ENCODE data around the gene COL28A1.

The COL28A1 gene

GRCh38 chr7:7539152-7539551, 3.5 kb upstream of the COL28A1 start:
- Histone ChIP-seq H3K4me3 (ENCODE audit: low read length) (no peak overlapping the region), H3K27ac (ENCODE audit: low read length) (no peak overlapping the region), H3K9ac (ENCODE audit: low read length) (no peak overlapping the region), H3K9me3 (ENCODE audit: insufficient read depth, low read length) (no peaks in the 10 kb centered on the region), H3K4me1 (ENCODE audit: low read length) (no peaks in the 10 kb centered on the region), H3K79me2 (ENCODE audit: low read length) (no peaks in the 10 kb centered on the region), H3K36me3 (replicated peaks; ENCODE audit: low read depth, low read length) (no peaks in the 10 kb centered on the region), H4K20me1 (ENCODE audit: insufficient read depth, low read length) (no peaks in the 10 kb centered on the region), H3K4me2 (ENCODE audit: low read length) (no peak overlapping the region), H3K27me3 (ENCODE audit: low read depth, low read length) (no peaks in the 10 kb centered on the region), H2AFZ (ENCODE audit: low read depth, low read length) (no peak overlapping the region)
- TF ChIP-seq EZH2phosphoT487 (IDR thresholded peaks at IDR 0.05; ENCODE audit: low read depth): no peak
- no peak for TF ChIP-seq CTCF (IDR thresholded peaks at IDR 0.05; ENCODE audit: low read depth, low read length)

- Histone ChIP-seq H3K4me3 (ENCODE audit: low read length) (no peak overlapping the region), H4K20me1 (ENCODE audit: insufficient read depth, low read length) (no peaks in the 10 kb centered on the region)
These were observed 2.0 kb upstream of the COL28A1 start for GRCh38 chr7:7537711-7538110.

GRCh38 chr7:7536396-7537019, 835 bp upstream of the COL28A1 start:
- Histone ChIP-seq H3K4me1 (ENCODE audit: low read length) (no peaks in the 10 kb centered on the region), H3K27ac (ENCODE audit: low read length) (no peak overlapping the region), H3K9ac (ENCODE audit: low read length) (no peak overlapping the region), H4K20me1 (ENCODE audit: insufficient read depth, low read length) (no peaks in the 10 kb centered on the region), H3K79me2 (ENCODE audit: low read length) (no peaks in the 10 kb centered on the region), H2AFZ (ENCODE audit: low read depth, low read length) (no peak overlapping the region), H3K27me3 (ENCODE audit: low read depth, low read length) (no peaks in the 10 kb centered on the region), H3K9me3 (ENCODE audit: insufficient read depth, low read length) (no peaks in the 10 kb centered on the region), H3K36me3 (replicated peaks; ENCODE audit: low read depth, low read length) (no peaks in the 10 kb centered on the region), H3K4me2 (ENCODE audit: low read length) (no peak overlapping the region), H3K4me3 (ENCODE audit: low read length) (no peak overlapping the region)
- no peak for TF ChIP-seq CTCF (IDR thresholded peaks at IDR 0.05; ENCODE audit: low read depth, low read length)
- TF ChIP-seq EZH2phosphoT487 (IDR thresholded peaks at IDR 0.05; ENCODE audit: low read depth): no peak

More at GRCh38 chr7:7537711-7538110, 2.0 kb upstream of the COL28A1 start:
- Histone ChIP-seq H2AFZ (ENCODE audit: low read depth, low read length) (no peak overlapping the region), H3K27me3 (ENCODE audit: low read depth, low read length) (no peaks in the 10 kb centered on the region), H3K4me1 (ENCODE audit: low read length) (no peaks in the 10 kb centered on the region), H3K79me2 (ENCODE audit: low read length) (no peaks in the 10 kb centered on the region), H3K27ac (ENCODE audit: low read length) (no peak overlapping the region), H3K9ac (ENCODE audit: low read length) (no peak overlapping the region), H3K9me3 (ENCODE audit: insufficient read depth, low read length) (no peaks in the 10 kb centered on the region), H3K4me2 (ENCODE audit: low read length) (no peak overlapping the region), H3K36me3 (replicated peaks; ENCODE audit: low read depth, low read length) (no peaks in the 10 kb centered on the region)
- no peak for TF ChIP-seq CTCF (IDR thresholded peaks at IDR 0.05; ENCODE audit: low read depth, low read length)
- no peak for TF ChIP-seq EZH2phosphoT487 (IDR thresholded peaks at IDR 0.05; ENCODE audit: low read depth)

- TF ChIP-seq CTCF (IDR thresholded peaks at IDR 0.05; ENCODE audit: low read depth, low read length) (no peak), EZH2phosphoT487 (IDR thresholded peaks at IDR 0.05; ENCODE audit: low read depth) (no peak)
- H3K27ac ChIP-seq (ENCODE audit: low read length): no peak overlapping the region
- no peak overlapping the region for H3K4me2 ChIP-seq (ENCODE audit: low read length)
- no peak overlapping the region for H3K9ac ChIP-seq (ENCODE audit: low read length)
- no peaks in the 10 kb centered on the region for H4K20me1 ChIP-seq (ENCODE audit: insufficient read depth, low read length)
- no peak overlapping the region for H2AFZ ChIP-seq (ENCODE audit: low read depth, low read length)
- no peaks in the 10 kb centered on the region for H3K27me3 ChIP-seq (ENCODE audit: low read depth, low read length)
- H3K79me2 ChIP-seq (ENCODE audit: low read length): no peaks in the 10 kb centered on the region
- no peak overlapping the region for H3K4me3 ChIP-seq (ENCODE audit: low read length)
- H3K9me3 ChIP-seq (ENCODE audit: insufficient read depth, low read length): no peaks in the 10 kb centered on the region
- H3K4me1 ChIP-seq (ENCODE audit: low read length): no peaks in the 10 kb centered on the region
- H3K36me3 ChIP-seq (replicated peaks; ENCODE audit: low read depth, low read length): no peaks in the 10 kb centered on the region
These were observed 1.7 kb downstream of the COL28A1 start for GRCh38 chr7:7533831-7534430.
